Right atrium auricular region (tissue), 2 donors: ENCODE data around the gene CAMTA1. TPM values are rescaled to one million over a fixed set of nuclear protein-coding genes. Genes with fewer than 3 reads are reported as not detected.

ENCODE experiments used
- DNase-seq: peaks from one replicate; pipeline ENCODE4 v3.0.0-alpha.2; 2019; ENCODE audit warnings: low spot score
- H3K27ac ChIP-seq, 2 donors: fragments of 200-600 bp; sonication (generic); 1 replicate in 1 of 2; 2 replicates in 1 of 2; pipeline ENCODE4 v1.5.1; 2016 to 2019
- H3K27me3 ChIP-seq, 2 donors: fragments of 200-600 bp; sonication (generic); one replicate each; pipeline versions ENCODE4 v1.5.1 to v1.6.0; 2017 to 2019
- H3K36me3 ChIP-seq: fragments of 200-600 bp; sonication (generic); one replicate; pipeline ENCODE4 v1.5.1; 2016
- H3K4me1 ChIP-seq, 2 donors: fragments of 200-600 bp; sonication (generic); one replicate each; pipeline versions ENCODE4 v1.5.1 to v1.6.0; 2017 to 2019
- H3K4me3 ChIP-seq, 2 donors: fragments of 200-600 bp; sonication (generic); 1 replicate in 1 of 2; 2 replicates in 1 of 2; pipeline ENCODE4 v1.5.1; 2017 to 2019; ENCODE audit warnings: mild to moderate bottlenecking in 1 of 2, moderate library complexity in 1 of 2
- H3K9me3 ChIP-seq, 2 donors: fragments of 200-600 bp; sonication (generic); one replicate each; pipeline ENCODE4 v1.5.1; 2019
- CTCF ChIP-seq, 2 donors: fragments of 200-600 bp; sonication (generic); IDR thresholded peaks; one replicate each; pipeline ENCODE4 v1.5.1; 2019; ENCODE audit warnings: antibody characterized with exemption in 2 of 2
- total RNA-seq, 2 donors: library from RNA; depleted of rRNA; stranded (reverse); fragments of >200 nt; gene quantifications; one replicate each; pipeline ENCODE4 v1.1.0, GENCODE V29; 2016

CAMTA1 gene
- total RNA-seq, 2 donors from 2014 or later: 132 to 190 TPM

- no peaks in the 10 kb centered on the region for H3K4me1 ChIP-seq
- H3K27ac ChIP-seq: no peak overlapping the region
- no peaks in the 10 kb centered on the region for H3K9me3 ChIP-seq
- TF ChIP-seq CTCF (IDR thresholded peaks at IDR 0.05): no peak
- no peaks in the 10 kb centered on the region for H3K27me3 ChIP-seq
- no peaks in the 10 kb centered on the region for H3K36me3 ChIP-seq
- H3K4me3 ChIP-seq: no peak overlapping the region
- no peak for DNase-seq
These were observed 204.2 kb downstream of the CAMTA1 start for GRCh38 chr1:6989212-6990159.

- Histone ChIP-seq H3K27me3 (no peaks in the 10 kb centered on the region), H3K36me3 (no peaks in the 10 kb centered on the region), H3K9me3 (no peaks in the 10 kb centered on the region), H3K4me1 (no peaks in the 10 kb centered on the region), H3K4me3 (no peak overlapping the region), H3K27ac (no peak overlapping the region)
- no peak for DNase-seq
- TF ChIP-seq CTCF (IDR thresholded peaks at IDR 0.05): no peak
These were observed 206.0 kb downstream of the CAMTA1 start for GRCh38 chr1:6991266-6991665.

GRCh38 chr1:6995789-6996188 lies 210.5 kb downstream of the CAMTA1 start:
- Histone ChIP-seq H3K4me3 (no peak overlapping the region), H3K27me3 (no peaks in the 10 kb centered on the region), H3K4me1 (no peaks in the 10 kb centered on the region), H3K9me3 (no peaks in the 10 kb centered on the region), H3K36me3 (no peaks in the 10 kb centered on the region), H3K27ac (no peak overlapping the region)
- no peak for DNase-seq
- TF ChIP-seq CTCF (IDR thresholded peaks at IDR 0.05): no peak

GRCh38 chr1:6996371-6996770 lies 211.1 kb downstream of the CAMTA1 start:
- H3K36me3 ChIP-seq: no peaks in the 10 kb centered on the region
- no peak for DNase-seq
- no peak for TF ChIP-seq CTCF (IDR thresholded peaks at IDR 0.05)

GRCh38 chr1:6996866-6997265 lies 211.6 kb downstream of the CAMTA1 start:
- no peaks in the 10 kb centered on the region for H3K36me3 ChIP-seq
- H3K27me3 ChIP-seq: no peaks in the 10 kb centered on the region
- TF ChIP-seq CTCF (IDR thresholded peaks at IDR 0.05): no peak
- no peak for DNase-seq
- no peaks in the 10 kb centered on the region for H3K9me3 ChIP-seq
- H3K4me3 ChIP-seq: no peak overlapping the region
- no peak overlapping the region for H3K27ac ChIP-seq
- no peaks in the 10 kb centered on the region for H3K4me1 ChIP-seq

More at GRCh38 chr1:6996371-6996770, 211.1 kb downstream of the CAMTA1 start:
- Histone ChIP-seq H3K4me1 (no peaks in the 10 kb centered on the region), H3K9me3 (no peaks in the 10 kb centered on the region), H3K27me3 (no peaks in the 10 kb centered on the region), H3K27ac (no peak overlapping the region), H3K4me3 (no peak overlapping the region)
